Activated T-cell treated with anti-CD3 and anti-CD28 coated beads, Interleukin-2, amount 50 U/mL, for 72 hours (primary cell): Measurements from ENCODE around the gene CEP350. TPM values are rescaled to one million over a fixed set of nuclear protein-coding genes. Genes with fewer than 3 reads are reported as not detected.

Source experiments
- ATAC-seq, 2 donors: fragments of 150-1000 bp; cut with Tn5 transposase; replicated peaks in 1 of 2; 2 replicates each; pipeline ENCODE4 v1.10.0; 2021; ENCODE audit warnings: moderate library complexity in 2 of 2, mild to moderate bottlenecking in 1 of 2
- DNase-seq, 2 donors: peaks; one replicate each; pipeline ENCODE4 v3.0.0; 2021 to 2022; ENCODE audit warnings: mixed read lengths in 1 of 2
- H3K27ac Mint-ChIP-seq: one replicate; pipeline ENCODE4 v1.8.0; 2022; ENCODE audit warnings: mild to moderate bottlenecking, moderate library complexity, mixed read lengths
- H3K27me3 Mint-ChIP-seq: one replicate; pipeline ENCODE4 v1.8.0; 2022; ENCODE audit warnings: low read depth, mixed read lengths
- H3K36me3 Mint-ChIP-seq, 2 donors: one replicate each; pipeline ENCODE4 v1.8.0; 2022; ENCODE audit warnings: mixed read lengths in 2 of 2, mild to moderate bottlenecking in 1 of 2; ENCODE audit not compliant: insufficient read depth in 2 of 2
- H3K4me1 Mint-ChIP-seq: one replicate; pipeline ENCODE4 v1.8.0; 2022; ENCODE audit warnings: low read depth, mixed read lengths
- H3K4me3 Mint-ChIP-seq, 2 donors: one replicate each; pipeline ENCODE4 v1.8.0; 2022; ENCODE audit warnings: mild to moderate bottlenecking in 2 of 2, mixed read lengths in 2 of 2, moderate library complexity in 2 of 2
- H3K9me3 Mint-ChIP-seq, 2 donors: one replicate each; pipeline ENCODE4 v1.8.0; 2022; ENCODE audit warnings: mixed read lengths in 2 of 2
- total RNA-seq, 2 donors: library from RNA; stranded (reverse); gene quantifications; one replicate each; pipeline ENCODE4 v1.2.3, GENCODE V29; 2022

CEP350 gene
- total RNA-seq, 2 donors from 2014 or later: 60.6 to 63.7 TPM

DNA sequence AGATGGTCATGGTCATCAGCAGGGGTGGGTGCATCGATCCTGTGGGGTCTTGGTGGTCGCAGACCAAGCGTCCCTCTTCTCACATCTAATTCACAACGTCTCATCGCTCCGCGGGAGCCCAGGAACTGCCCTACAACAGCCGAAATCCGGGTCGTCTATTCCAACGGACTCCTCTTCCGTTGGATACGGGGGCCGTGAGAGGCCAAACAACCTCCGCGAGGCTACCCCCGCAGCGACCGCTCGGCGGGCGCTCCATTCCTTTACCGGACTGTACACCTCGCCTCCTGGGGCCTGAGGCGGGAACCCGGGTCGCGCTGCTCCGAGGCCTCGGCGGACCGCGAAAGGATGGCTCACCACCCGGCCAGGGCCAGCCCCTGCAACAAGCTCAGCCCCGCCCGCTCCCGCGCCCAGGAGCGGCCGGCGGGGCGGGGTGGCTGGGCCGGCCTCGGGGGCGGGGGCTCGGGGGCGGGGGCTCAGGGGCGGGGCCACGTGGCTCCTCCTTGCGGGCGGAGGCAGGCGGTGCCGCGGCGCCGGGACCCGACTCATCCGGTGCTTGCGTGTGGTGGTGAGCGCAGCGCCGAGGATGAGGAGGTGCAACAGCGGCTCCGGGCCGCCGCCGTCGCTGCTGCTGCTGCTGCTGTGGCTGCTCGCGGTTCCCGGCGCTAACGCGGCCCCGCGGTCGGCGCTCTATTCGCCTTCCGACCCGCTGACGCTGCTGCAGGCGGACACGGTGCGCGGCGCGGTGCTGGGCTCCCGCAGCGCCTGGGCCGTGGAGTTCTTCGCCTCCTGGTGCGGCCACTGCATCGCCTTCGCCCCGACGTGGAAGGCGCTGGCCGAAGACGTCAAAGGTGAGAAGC lies 199.9 kb downstream of the CEP350 start, which contains the start of gene QSOX1:
Gene QSOX1 (plus strand): TSS at position 545 of the 857 bp plus-strand sequence. CDS start 39 bp downstream, at position 584.
- peak; percentile 95 to 96 for ATAC-seq
- H3K36me3 Mint-ChIP-seq: peaks cover 3 to 6% of the 10 kb centered on the region in 2 donors
- peak within 1 kb of the TSS; percentile 95 to 98 for H3K4me3 Mint-ChIP-seq
- H3K27me3 Mint-ChIP-seq: no peaks in the 10 kb centered on the region
- H3K9me3 Mint-ChIP-seq: no peaks in the 10 kb centered on the region
- H3K27ac Mint-ChIP-seq: peak within 1 kb of the TSS; percentile 96
- peak; percentile 92 for DNase-seq
- peaks cover 36% of the 10 kb centered on the region for H3K4me1 Mint-ChIP-seq

DNA sequence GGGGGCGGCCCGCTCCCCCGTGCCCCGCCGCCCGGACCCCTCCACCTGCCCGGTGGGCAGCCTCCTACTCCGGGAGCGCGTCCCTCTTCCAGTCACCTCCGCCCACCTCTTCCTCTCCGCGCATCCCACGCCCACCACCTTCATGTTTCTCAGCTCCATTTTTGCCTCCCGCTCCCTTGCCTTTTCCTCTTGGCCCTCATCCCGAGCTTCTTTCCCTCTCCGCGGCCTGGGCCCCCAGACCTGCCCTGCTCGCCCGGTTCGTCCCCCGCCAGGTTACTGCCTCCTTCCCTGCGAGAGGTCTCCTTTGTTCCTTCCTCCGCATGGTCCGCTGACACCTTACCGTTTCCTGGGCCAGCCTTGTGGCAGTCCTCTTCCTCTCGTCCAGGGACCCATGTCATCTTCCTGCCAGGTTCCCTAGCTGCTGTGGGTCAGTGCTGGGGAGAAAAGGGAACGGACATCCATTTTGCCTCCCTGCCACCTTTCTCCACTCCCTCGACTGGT lies 200.6 kb downstream of the CEP350 start:
- ATAC-seq: peak in 1 of 2 donors; percentile 3
- Mint-ChIP-seq H3K4me3 (peak overlapping the region; percentile 95 to 98), H3K36me3 (peaks cover 3 to 6% of the 10 kb centered on the region in 2 donors), H3K9me3 (no peaks in the 10 kb centered on the region), H3K4me1 (peaks cover 36% of the 10 kb centered on the region), H3K27me3 (no peaks in the 10 kb centered on the region), H3K27ac (peak overlapping the region; percentile 96)
- peak; percentile 33 to 34 for DNase-seq

DNA sequence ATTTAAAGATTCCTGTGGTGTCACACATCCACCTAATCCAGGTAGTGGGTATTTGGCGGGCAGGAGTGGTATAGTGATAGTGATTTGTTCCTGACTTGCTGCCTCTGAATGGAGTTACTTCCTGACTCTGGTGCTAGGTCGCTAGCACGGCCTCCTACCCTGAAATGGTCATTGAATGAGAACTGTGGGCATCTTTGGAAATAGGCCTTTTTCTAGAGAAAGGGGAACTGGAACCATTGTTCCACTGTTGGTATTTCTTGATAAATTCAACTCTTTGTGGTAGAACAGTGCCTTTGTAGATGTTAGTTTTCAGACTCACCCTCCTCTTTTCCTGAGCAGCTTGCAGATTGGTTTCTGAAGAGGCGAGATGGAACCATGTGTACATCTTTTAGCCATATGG lies 201.6 kb downstream of the CEP350 start:
- no peak overlapping the region for H3K27ac Mint-ChIP-seq

DNA sequence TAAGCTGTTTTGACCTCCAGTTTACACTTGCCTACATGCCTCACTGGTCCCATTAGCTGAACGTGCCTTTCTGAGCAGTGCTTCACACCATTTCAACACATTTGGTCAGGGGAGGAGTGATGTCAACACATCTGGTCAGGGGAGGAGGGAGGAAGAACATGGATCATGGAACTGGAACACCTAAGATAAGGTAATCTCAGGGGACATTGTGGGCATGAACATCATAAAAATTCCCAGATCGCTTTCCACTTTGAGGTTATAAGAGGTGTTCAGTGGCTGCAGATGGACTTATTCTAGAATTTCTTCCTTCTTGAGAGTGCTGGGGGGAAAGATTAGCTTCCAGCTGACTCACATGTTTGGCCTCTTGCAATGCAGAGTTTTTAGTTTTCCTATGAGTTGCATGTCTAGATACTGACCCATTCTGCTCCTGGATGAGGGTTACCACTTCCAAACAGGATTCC lies 202.1 kb downstream of the CEP350 start:
- H3K4me1 Mint-ChIP-seq: peaks cover 36% of the 10 kb centered on the region
- no peaks in the 10 kb centered on the region for H3K9me3 Mint-ChIP-seq
- H3K27me3 Mint-ChIP-seq: no peaks in the 10 kb centered on the region
- ATAC-seq (no peak), DNase-seq (no peak)
- H3K36me3 Mint-ChIP-seq: peaks cover 3 to 6% of the 10 kb centered on the region in 2 donors
- peak overlapping the region; percentile 95 to 98 for H3K4me3 Mint-ChIP-seq
- no peak overlapping the region for H3K27ac Mint-ChIP-seq

More for the DNA sequence above, 201.6 kb downstream of the CEP350 start:
- ATAC-seq (no peak), DNase-seq (no peak)
- peaks cover 36% of the 10 kb centered on the region for H3K4me1 Mint-ChIP-seq
- H3K4me3 Mint-ChIP-seq: peak overlapping the region; percentile 95 to 98
- H3K27me3 Mint-ChIP-seq: no peaks in the 10 kb centered on the region
- peaks cover 3 to 6% of the 10 kb centered on the region in 2 donors for H3K36me3 Mint-ChIP-seq
- no peaks in the 10 kb centered on the region for H3K9me3 Mint-ChIP-seq

DNA sequence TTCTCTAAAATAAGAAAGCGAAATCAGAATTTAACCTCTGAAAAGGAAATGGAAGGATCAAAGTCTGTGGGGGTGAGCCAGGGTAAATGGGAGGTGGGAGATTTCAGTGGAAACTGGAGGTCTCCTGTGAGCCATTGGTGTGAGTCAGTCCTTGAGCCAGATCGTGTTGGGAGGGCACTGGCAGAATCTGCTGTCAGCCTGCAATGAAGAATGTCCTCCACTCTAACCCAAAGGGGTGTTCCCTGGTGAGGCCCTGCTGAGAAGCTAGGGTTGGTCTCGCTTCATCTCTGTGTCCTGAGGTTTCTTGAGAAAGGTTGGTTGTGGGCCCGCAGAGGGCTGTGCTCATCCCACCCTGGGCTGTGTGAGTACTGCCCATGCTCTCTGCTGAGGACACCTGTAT lies 202.5 kb downstream of the CEP350 start:
- H3K4me3 Mint-ChIP-seq: peak overlapping the region in 1 of 2 donors; percentile 98
- H3K4me1 Mint-ChIP-seq: peaks cover 36% of the 10 kb centered on the region
- no peak overlapping the region for H3K27ac Mint-ChIP-seq
- H3K36me3 Mint-ChIP-seq: peaks cover 3 to 6% of the 10 kb centered on the region in 2 donors
- ATAC-seq (no peak), DNase-seq (no peak)
- no peaks in the 10 kb centered on the region for H3K9me3 Mint-ChIP-seq
- H3K27me3 Mint-ChIP-seq: no peaks in the 10 kb centered on the region

DNA sequence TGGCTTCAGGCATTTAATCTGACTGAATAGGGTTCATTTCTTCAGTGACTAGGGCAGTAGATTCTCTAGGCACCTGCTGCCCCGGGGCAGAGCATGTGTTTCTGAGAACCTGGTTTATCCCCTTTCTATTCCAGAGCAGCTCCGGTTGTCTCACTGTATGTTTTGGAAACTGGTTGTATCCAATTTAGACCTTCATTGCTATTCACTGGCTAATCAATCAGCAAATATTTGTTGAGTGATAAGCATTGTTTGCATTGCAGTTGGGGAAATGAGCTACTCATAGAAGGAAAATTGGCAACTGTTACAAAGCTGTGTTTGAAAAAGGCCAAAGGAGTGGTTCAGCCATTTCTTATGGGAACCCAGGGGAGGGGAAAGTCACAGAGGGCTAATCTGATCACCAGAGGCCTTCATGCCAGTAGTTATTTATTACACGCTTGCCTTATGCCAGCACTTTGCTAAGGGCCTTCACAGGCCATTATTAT lies 203.0 kb downstream of the CEP350 start:
- Mint-ChIP-seq H3K4me1 (peaks cover 36% of the 10 kb centered on the region), H3K9me3 (no peaks in the 10 kb centered on the region), H3K27me3 (no peaks in the 10 kb centered on the region), H3K27ac (no peak overlapping the region), H3K4me3 (no peak overlapping the region), H3K36me3 (peaks cover 3 to 6% of the 10 kb centered on the region in 2 donors)
- ATAC-seq (no peak), DNase-seq (no peak)

DNA sequence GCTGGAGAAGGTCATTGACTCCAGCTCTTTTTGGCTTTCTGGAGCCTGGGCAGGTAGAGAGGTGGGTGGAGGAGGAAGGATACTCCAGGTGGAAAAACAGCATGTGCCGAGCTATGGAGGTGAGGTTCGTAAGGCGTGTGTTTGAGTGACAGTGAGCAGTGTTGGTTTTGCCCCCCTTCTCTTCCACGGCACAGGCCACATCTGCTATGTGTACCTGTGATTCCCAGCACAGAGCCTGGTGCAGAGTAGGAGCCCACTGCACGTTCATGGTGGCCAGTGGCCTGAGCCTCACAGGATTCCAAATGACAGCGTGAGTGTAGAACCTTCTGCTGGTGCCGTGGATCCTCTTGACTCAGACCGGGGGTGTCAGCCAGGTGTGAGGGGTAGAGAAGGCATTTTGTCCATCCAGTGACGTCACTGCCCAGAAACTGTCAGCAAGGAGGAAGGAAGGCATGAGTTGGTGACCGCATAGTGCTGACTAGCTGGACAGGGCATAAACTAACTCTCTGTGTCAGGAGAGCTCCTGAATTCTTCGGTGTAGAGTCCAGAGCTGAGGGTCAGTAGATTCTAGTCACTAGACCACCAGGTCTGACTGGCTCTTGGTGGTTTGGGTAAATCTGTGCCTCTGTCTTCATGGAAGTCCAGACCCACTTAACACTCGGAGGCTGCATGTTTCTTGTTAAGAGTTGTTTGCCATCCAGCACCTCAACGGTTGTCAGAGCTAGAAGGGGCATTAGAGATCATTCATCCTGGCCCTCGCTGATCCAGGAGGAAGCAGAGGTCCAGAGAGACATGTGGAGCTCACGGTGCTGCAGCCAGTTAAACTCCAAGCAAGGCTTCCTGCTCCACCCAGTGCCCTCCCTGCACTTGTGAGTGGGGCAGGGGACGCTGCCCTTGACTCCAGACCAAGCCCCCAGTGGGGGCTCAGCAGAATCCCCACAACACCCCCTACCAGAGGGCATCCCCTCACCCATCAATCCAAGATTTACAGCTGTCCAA lies 203.8 kb downstream of the CEP350 start:
- no peak overlapping the region for H3K4me3 Mint-ChIP-seq
- H3K27ac Mint-ChIP-seq: no peak overlapping the region
- H3K9me3 Mint-ChIP-seq: no peaks in the 10 kb centered on the region
- H3K27me3 Mint-ChIP-seq: no peaks in the 10 kb centered on the region
- DNase-seq (no peak), ATAC-seq (no peak)
- H3K4me1 Mint-ChIP-seq: peaks cover 32% of the 10 kb centered on the region
- peaks cover 3 to 6% of the 10 kb centered on the region in 2 donors for H3K36me3 Mint-ChIP-seq

DNA sequence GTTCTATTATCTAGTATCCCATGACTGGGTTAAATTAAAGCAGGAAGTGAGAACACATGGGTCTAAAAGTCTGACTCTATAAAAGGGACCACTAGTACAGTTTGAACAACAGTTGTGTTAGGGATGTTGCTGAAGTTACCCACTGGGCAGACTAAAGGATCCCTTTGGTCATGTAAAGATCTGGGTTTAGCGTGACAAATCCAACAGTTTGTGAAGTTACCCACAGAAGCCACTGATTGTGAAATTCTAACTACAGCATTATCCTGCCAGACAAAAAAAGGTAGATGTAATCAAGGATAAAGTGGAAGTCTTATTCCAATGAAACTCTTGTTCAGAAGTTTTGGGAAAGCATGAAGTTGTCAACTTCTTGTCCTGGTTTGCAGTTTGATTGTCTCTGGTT lies 205.7 kb downstream of the CEP350 start:
- ATAC-seq (no peak), DNase-seq (no peak)
- no peaks in the 10 kb centered on the region for H3K9me3 Mint-ChIP-seq
- peaks cover 3 to 5% of the 10 kb centered on the region in 2 donors for H3K36me3 Mint-ChIP-seq
- H3K27ac Mint-ChIP-seq: no peak overlapping the region
- H3K4me3 Mint-ChIP-seq: no peak overlapping the region
- H3K27me3 Mint-ChIP-seq: no peaks in the 10 kb centered on the region
- peaks cover 36% of the 10 kb centered on the region for H3K4me1 Mint-ChIP-seq

DNA sequence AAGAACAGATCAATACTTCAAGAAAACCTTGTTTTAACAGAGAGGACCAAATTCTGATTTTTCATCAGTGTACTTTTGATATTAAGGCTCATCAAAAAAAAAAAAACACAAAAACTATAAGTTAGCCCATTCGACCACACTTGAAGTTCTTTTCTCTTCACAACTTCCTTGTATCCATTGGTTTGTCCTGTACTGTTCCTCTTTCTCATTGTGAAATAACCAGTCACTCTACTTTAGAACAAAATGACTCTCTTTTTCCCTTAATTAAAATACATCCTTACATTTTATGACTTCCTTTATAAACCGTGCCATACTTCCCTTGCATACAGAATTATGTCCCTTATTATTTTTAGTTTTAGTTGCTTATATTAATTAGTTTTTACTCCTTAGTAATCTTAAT lies 208.4 kb downstream of the CEP350 start:
- Mint-ChIP-seq H3K9me3 (no peaks in the 10 kb centered on the region), H3K27ac (no peak overlapping the region), H3K27me3 (no peaks in the 10 kb centered on the region), H3K36me3 (no peaks in the 10 kb centered on the region), H3K4me1 (peaks cover 10% of the 10 kb centered on the region), H3K4me3 (no peak overlapping the region)
- ATAC-seq: no peak
- DNase-seq: no peak

Other genes with a start within 250 kb of the CEP350 start
- gene FAM163A, start 211.5 kb upstream of the CEP350 start, total RNA-seq: not detected
- gene TOR1AIP2, start 77.0 kb upstream of the CEP350 start, total RNA-seq: 10 to 100 TPM; 48.6 to 51.4 TPM
- 10 to 100 TPM; 55.2 to 57.9 TPM for gene TOR1AIP1, start 72.5 kb upstream of the CEP350 start, total RNA-seq
- gene QSOX1, start 200.1 kb downstream of the CEP350 start, total RNA-seq: 10 to 100 TPM; 35.9 to 44.9 TPM